Left lung (tissue), 10 donors: ENCODE data around the gene FANCC. TPM values are rescaled to one million over a fixed set of nuclear protein-coding genes. Genes with fewer than 3 reads are reported as not detected.
"Not testable (repeated sequence)": the region's sequence is repeated elsewhere in the genome, so short reads cannot be mapped to it uniquely, and the experiment has no call there.

Experiments
- ATAC-seq: fragments of 200-7000 bp; cut with Tn5 transposase; one replicate; pipeline ENCODE4 v1.9.1; 2020; ENCODE audit warnings: moderate library complexity
- DNase-seq, 4 donors: peaks; one replicate each; pipeline ENCODE4 v3.0.0-alpha.2; 2013 to 2020
- H3K27ac ChIP-seq, 2 donors: fragments of 200-600 bp; sonication (generic) in 1 of 2; one replicate each; pipeline versions ENCODE4 v1.5.0 to v1.8.0; 2020 to 2021
- H3K27me3 ChIP-seq, 2 donors: fragments of 200-600 bp; sonication (generic) in 1 of 2; one replicate each; pipeline versions ENCODE4 v1.5.0 to v1.8.0; 2020 to 2021
- H3K36me3 ChIP-seq, 2 donors: fragments of 200-600 bp; sonication (generic) in 1 of 2; one replicate each; pipeline versions ENCODE4 v1.5.0 to v1.8.0; 2020 to 2021
- H3K4me1 ChIP-seq, 2 donors: fragments of 200-600 bp; one replicate each; pipeline ENCODE4 v1.8.0; 2021
- H3K4me3 ChIP-seq, 2 donors: fragments of 200-600 bp; sonication (generic) in 1 of 2; one replicate each; pipeline versions ENCODE4 v1.5.0 to v1.8.0; 2020 to 2021; ENCODE audit warnings: mild to moderate bottlenecking in 1 of 2
- H3K9me3 ChIP-seq, 2 donors: fragments of 200-600 bp; sonication (generic) in 1 of 2; one replicate each; pipeline versions ENCODE4 v1.5.0 to v1.8.0; 2020 to 2021
- intact Hi-C, 2 donors: fragments of 100-400 bp; cut with DNase I; formaldehyde crosslinking; loops; one replicate each; pipeline versions ENCODE4 v1.11.2 to v1.14.2; 2022
- polyA plus RNA-seq, 6 donors: library from polyadenylated mRNA; unstranded; fragments of 120-200 nt; gene quantifications; one replicate each; pipeline ENCODE4 v1.2.1, GENCODE V29; 2013; ENCODE audit not compliant: insufficient read length in 6 of 6
- total RNA-seq, 2 donors: library from RNA; stranded (reverse); fragmentation: NEBNext Ultra II Directional; extraction: Animal tissue kit (Norgen Biotek cat#: 25700); gene quantifications; one replicate each; pipeline ENCODE4 v1.2.1, GENCODE V29; 2021
- TF ChIP-seq, protein P1 (sequence below), 2 donors: fragments of 200-600 bp; sonication (generic) in 1 of 2; IDR thresholded peaks; one replicate each; pipeline versions ENCODE4 v1.5.0 to v1.8.0; 2021; ENCODE audit warnings: antibody characterized with exemption in 2 of 2
- donor health status: DM: no; HTN: yes; CAD: no.
- donor health status: DM: no; HTN: no; CAD: no.

Gene FANCC
- total and polyA plus RNA-seq, 8 donors: 11.5 to 27.4 (median 25.7) TPM

DNA sequence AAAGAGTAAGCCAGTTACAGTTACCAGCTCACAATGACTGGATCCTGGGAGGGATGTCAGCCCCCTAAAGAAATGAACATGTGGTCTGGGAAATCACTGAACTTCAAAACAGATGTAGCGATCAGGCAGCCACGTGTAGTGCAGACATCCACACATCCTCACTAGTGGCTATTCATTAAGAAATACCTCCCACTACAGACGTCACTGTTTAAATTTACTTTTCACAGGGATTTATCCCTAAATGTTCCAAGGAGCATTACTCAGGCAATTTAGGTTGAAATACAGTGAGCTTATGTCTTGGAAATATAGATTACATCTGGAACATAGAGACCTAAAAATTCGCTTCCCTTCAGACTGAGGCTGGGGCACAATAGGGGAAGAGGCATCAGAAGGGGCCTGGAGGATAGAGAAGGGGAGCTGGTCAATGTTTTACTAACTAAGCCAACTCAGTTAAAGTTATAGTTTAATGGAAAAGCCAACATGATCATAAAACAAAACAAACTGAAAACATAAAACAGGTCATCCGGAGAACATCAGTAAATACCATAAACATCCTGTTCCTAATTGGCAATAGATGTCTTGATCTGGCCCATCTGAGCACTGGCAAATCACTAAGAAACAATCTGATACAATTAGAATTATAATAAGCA, 92.3 kb downstream of the FANCC start:
- Histone ChIP-seq H3K4me1 (no peaks in the 10 kb centered on the region), H3K27ac (no peak overlapping the region), H3K9me3 (no peaks in the 10 kb centered on the region), H3K36me3 (no peaks in the 10 kb centered on the region), H3K27me3 (no peaks in the 10 kb centered on the region), H3K4me3 (no peak overlapping the region)
- intact Hi-C loops: no loop called here
- DNase-seq (no peak), ATAC-seq (no peak)
- TF ChIP-seq, protein P1, sequence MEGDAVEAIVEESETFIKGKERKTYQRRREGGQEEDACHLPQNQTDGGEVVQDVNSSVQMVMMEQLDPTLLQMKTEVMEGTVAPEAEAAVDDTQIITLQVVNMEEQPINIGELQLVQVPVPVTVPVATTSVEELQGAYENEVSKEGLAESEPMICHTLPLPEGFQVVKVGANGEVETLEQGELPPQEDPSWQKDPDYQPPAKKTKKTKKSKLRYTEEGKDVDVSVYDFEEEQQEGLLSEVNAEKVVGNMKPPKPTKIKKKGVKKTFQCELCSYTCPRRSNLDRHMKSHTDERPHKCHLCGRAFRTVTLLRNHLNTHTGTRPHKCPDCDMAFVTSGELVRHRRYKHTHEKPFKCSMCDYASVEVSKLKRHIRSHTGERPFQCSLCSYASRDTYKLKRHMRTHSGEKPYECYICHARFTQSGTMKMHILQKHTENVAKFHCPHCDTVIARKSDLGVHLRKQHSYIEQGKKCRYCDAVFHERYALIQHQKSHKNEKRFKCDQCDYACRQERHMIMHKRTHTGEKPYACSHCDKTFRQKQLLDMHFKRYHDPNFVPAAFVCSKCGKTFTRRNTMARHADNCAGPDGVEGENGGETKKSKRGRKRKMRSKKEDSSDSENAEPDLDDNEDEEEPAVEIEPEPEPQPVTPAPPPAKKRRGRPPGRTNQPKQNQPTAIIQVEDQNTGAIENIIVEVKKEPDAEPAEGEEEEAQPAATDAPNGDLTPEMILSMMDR (IDR thresholded peaks at IDR 0.05): no peak

DNA sequence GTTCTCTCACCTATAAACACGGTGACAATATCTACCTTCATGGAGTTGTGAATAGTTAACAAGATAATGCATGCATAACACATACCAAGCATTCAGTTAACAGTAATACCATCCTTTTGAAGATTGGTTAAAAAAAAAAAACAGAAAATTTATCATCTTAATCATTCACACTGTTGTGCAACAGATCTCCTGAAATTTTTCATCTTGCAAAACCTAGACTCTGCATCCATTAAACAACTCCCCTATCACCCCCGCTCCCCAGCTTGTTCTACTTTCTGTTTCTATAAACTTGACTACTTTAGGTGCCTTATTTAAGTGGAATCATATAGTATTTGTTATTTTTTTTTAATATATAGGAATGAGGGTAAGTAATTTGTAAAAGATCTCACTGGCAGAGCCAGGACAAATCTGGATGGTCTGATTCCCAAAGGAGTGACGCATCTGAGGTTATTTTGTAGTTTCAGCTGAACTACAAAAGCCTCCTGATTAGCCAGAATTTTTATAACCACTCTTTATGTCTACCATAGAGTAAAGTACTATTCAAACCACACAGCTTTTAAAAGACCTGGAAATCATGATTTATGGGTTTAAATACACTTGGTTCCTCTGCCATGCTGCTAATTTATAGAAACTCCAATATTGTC, 93.0 kb downstream of the FANCC start:
- no peak overlapping the region for H3K27ac ChIP-seq
- no peak for ATAC-seq
- H3K27me3 ChIP-seq: no peaks in the 10 kb centered on the region
- TF ChIP-seq, protein P1 (IDR thresholded peaks at IDR 0.05): no peak
- no peaks in the 10 kb centered on the region for H3K4me1 ChIP-seq
- H3K4me3 ChIP-seq: no peak overlapping the region
- H3K36me3 ChIP-seq: no peaks in the 10 kb centered on the region
- no peaks in the 10 kb centered on the region for H3K9me3 ChIP-seq
- no peak for DNase-seq
- intact Hi-C loops: no loop called here

DNA sequence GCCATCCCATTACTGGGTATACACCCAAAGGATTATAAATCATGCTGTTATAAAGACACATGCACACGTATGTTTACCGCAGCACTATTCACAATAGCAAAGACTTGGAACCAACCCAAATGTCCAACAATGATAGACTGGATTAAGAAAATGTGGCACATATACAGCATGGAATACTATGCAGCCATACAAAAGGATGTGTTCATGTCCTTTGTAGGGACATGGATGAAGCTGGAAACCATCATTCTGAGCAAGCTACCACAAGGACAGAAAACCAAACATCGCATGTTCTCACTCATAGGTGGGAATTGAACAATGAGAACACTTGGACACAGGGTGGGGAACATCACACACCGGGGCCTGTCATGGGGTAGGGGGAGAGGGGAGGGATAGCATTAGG, 97.2 kb downstream of the FANCC start:
- H3K27me3 ChIP-seq, ATAC-seq: not testable (repeated sequence)

DNA sequence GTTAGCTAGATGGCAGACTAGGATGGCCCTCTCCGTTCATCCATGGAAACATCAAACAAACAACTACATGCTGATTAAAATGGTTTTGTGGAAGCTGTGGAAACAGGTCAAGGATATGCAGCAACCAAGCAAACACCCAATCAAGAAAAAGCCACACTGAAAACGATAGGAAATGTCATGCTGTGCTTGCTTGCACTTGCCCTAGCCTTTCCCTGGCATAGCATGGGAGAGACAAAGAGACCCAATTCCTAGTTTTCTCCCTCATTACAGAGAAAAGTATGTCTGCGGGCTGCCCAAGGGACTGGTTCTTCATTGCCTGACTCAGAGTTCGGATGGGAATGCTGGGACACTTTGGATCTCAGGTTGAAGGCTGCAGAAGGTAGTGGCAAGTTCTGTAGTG, 98.7 kb downstream of the FANCC start:
- Histone ChIP-seq H3K27me3 (no peaks in the 10 kb centered on the region), H3K4me3 (no peak overlapping the region), H3K27ac (no peak overlapping the region), H3K36me3 (no peaks in the 10 kb centered on the region), H3K9me3 (no peaks in the 10 kb centered on the region), H3K4me1 (no peaks in the 10 kb centered on the region)
- no peak for DNase-seq
- TF ChIP-seq, protein P1 (IDR thresholded peaks at IDR 0.05): no peak
- intact Hi-C loops: no loop called here
- no peak for ATAC-seq

More for the DNA sequence above, 97.2 kb downstream of the FANCC start:
- H3K4me3 ChIP-seq, H3K36me3 ChIP-seq, H3K27ac ChIP-seq, intact Hi-C loops, H3K4me1 ChIP-seq, DNase-seq, H3K9me3 ChIP-seq: not testable (repeated sequence)

DNA sequence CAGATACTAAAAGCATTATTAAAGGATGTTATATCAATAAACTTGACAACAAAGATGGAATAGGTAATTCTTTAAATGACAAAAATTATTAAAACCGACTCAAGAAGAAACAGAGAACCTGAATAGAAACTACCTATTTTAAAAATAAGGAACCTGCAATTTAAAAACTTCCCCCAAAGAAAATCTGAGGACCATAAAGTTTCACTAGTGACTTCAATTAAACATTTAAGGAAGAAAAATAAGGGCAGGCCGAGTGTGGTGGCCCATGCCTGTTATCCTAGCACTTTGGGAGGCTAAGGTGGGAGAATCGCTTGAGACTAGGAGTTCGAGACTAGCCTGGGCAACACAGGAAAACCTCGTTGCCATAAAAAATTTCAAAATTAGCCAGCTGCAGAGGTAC, 99.6 kb downstream of the FANCC start:
- Histone ChIP-seq H3K27me3 (no peaks in the 10 kb centered on the region), H3K9me3 (no peaks in the 10 kb centered on the region), H3K36me3 (no peaks in the 10 kb centered on the region), H3K27ac (no peak overlapping the region), H3K4me3 (no peak overlapping the region), H3K4me1 (no peaks in the 10 kb centered on the region)
- intact Hi-C loops: no loop called here
- TF ChIP-seq, protein P1 (IDR thresholded peaks at IDR 0.05): no peak
- no peak for ATAC-seq
- no peak for DNase-seq
